HFFc6 (cell line): ENCODE results near the gene MAP9. TPM values are rescaled to one million over a fixed set of nuclear protein-coding genes. Genes with fewer than 3 reads are reported as not detected.

Experiments used
- DNase-seq: peaks from one replicate; pipeline ENCODE4 v3.0.0-alpha.2; 2018
- H3K27ac Mint-ChIP-seq: 2 replicates; pipeline ENCODE4 v1.8.0; 2020; ENCODE audit warnings: mild to moderate bottlenecking, mixed read lengths
- H3K27me3 Mint-ChIP-seq: 2 replicates; pipeline ENCODE4 v1.8.0; 2021; ENCODE audit warnings: mild to moderate bottlenecking, moderate library complexity, mixed read lengths; ENCODE audit not compliant: insufficient read depth
- H3K36me3 Mint-ChIP-seq: 2 replicates; pipeline ENCODE4 v1.8.0; 2021; ENCODE audit warnings: low read depth, mixed read lengths
- H3K4me1 Mint-ChIP-seq: 2 replicates; pipeline ENCODE4 v1.8.0; 2020; ENCODE audit warnings: low read depth, mixed read lengths
- H3K4me3 Mint-ChIP-seq: 2 replicates; pipeline ENCODE4 v1.8.0; 2020; ENCODE audit warnings: mild to moderate bottlenecking, moderate library complexity, mixed read lengths
- H3K9me3 Mint-ChIP-seq: 2 replicates; pipeline ENCODE4 v1.8.0; 2020; ENCODE audit warnings: mild to moderate bottlenecking, mixed read lengths
- CTCF ChIP-seq: fragments of 200-600 bp; sonication (generic); IDR thresholded peaks from 2 replicates; pipeline ENCODE4 v1.5.0; 2021; ENCODE audit warnings: antibody characterized with exemption, mild to moderate bottlenecking
- total RNA-seq, 6 experiments: library from RNA; stranded (reverse); fragmentation: NEBNext Ultra II Directional; extraction: Animal tissue kit (Norgen Biotek cat#: 25700); gene quantifications; 2 replicates in 1 of 6; 3 replicates in 5 of 6; pipeline ENCODE4 v1.2.3, GENCODE V29; 2021

The MAP9 gene
- total RNA-seq, 6 experiments from 2014 or later: 5.9 to 12.1 (median 7.0) TPM

GRCh38 chr4:155342142-155342541 lies 34.6 kb downstream of the MAP9 start:
- no peak overlapping the region for H3K4me3 Mint-ChIP-seq
- no peaks in the 10 kb centered on the region for H3K9me3 Mint-ChIP-seq
- H3K4me1 Mint-ChIP-seq: peaks cover 6% of the 10 kb centered on the region; the same call in 1 of the 2 replicates
- no peak overlapping the region for H3K27ac Mint-ChIP-seq
- no peaks in the 10 kb centered on the region for H3K36me3 Mint-ChIP-seq
- TF ChIP-seq CTCF: no peak
- DNase-seq: peak; percentile 22
- H3K27me3 Mint-ChIP-seq: peaks cover 3% of the 10 kb centered on the region; the same call in 1 of the 2 replicates

- Mint-ChIP-seq H3K4me3 (no peak overlapping the region), H3K9me3 (peaks cover 7% of the 10 kb centered on the region), H3K27me3 (peaks cover 3% of the 10 kb centered on the region; the same call in 1 of the 2 replicates), H3K27ac (no peak overlapping the region), H3K4me1 (peaks cover 6% of the 10 kb centered on the region; the same call in 1 of the 2 replicates), H3K36me3 (no peaks in the 10 kb centered on the region)
- no peak for DNase-seq
- TF ChIP-seq CTCF: no peak
Observed at GRCh38 chr4:155339999-155340398, 36.8 kb downstream of the MAP9 start.

GRCh38 chr4:155339588-155339987 lies 37.2 kb downstream of the MAP9 start:
- Mint-ChIP-seq H3K4me3 (no peak overlapping the region), H3K27ac (no peak overlapping the region), H3K4me1 (peaks cover 6% of the 10 kb centered on the region; the same call in 1 of the 2 replicates), H3K27me3 (peaks cover 3% of the 10 kb centered on the region; the same call in 1 of the 2 replicates), H3K36me3 (no peaks in the 10 kb centered on the region), H3K9me3 (peaks cover 7% of the 10 kb centered on the region)
- no peak for TF ChIP-seq CTCF
- no peak for DNase-seq

- no peak overlapping the region for H3K4me3 Mint-ChIP-seq
- H3K27ac Mint-ChIP-seq: no peak overlapping the region
- H3K27me3 Mint-ChIP-seq: peaks cover 3% of the 10 kb centered on the region; the same call in 1 of the 2 replicates
- no peaks in the 10 kb centered on the region for H3K36me3 Mint-ChIP-seq
- H3K9me3 Mint-ChIP-seq: peaks cover 7% of the 10 kb centered on the region
- no peak for DNase-seq
- no peak for TF ChIP-seq CTCF
- peaks cover 6% of the 10 kb centered on the region; the same call in 1 of the 2 replicates for H3K4me1 Mint-ChIP-seq
Observed at GRCh38 chr4:155338196-155338595, 38.6 kb downstream of the MAP9 start.

GRCh38 chr4:155336242-155336641 lies 40.5 kb downstream of the MAP9 start:
- no peak for TF ChIP-seq CTCF
- H3K4me3 Mint-ChIP-seq: no peak overlapping the region
- H3K36me3 Mint-ChIP-seq: no peaks in the 10 kb centered on the region
- peaks cover 7% of the 10 kb centered on the region for H3K9me3 Mint-ChIP-seq
- no peak for DNase-seq
- H3K27ac Mint-ChIP-seq: no peak overlapping the region
- no peaks in the 10 kb centered on the region for H3K4me1 Mint-ChIP-seq
- H3K27me3 Mint-ChIP-seq: peaks cover 3% of the 10 kb centered on the region; the same call in 1 of the 2 replicates

GRCh38 chr4:155331478-155331877 lies 45.3 kb downstream of the MAP9 start:
- no peaks in the 10 kb centered on the region for H3K27me3 Mint-ChIP-seq
- TF ChIP-seq CTCF: no peak
- no peak for DNase-seq
- no peak overlapping the region for H3K4me3 Mint-ChIP-seq
- no peak overlapping the region for H3K27ac Mint-ChIP-seq
- H3K9me3 Mint-ChIP-seq: peaks cover 6% of the 10 kb centered on the region
- no peaks in the 10 kb centered on the region for H3K4me1 Mint-ChIP-seq
- H3K36me3 Mint-ChIP-seq: no peaks in the 10 kb centered on the region
